Liver (tissue), 9 donors: ENCODE measurements around the gene CSTPP1. TPM values are rescaled to one million over a fixed set of nuclear protein-coding genes. Genes with fewer than 3 reads are reported as not detected.

Experiments
- DNase-seq: peaks from one replicate; pipeline ENCODE4 v3.0.0-alpha.2; 2017; ENCODE audit warnings: low spot score
- H3K27ac ChIP-seq, 2 donors: one replicate each; pipeline ENCODE4 v1.7.0; 2013; ENCODE audit warnings: inconsistent platforms in 2 of 2, low read length in 2 of 2, control low read depth in 1 of 2, low read depth in 1 of 2, mild to moderate bottlenecking in 1 of 2
- H3K27me3 ChIP-seq, 4 donors: one replicate each; pipeline versions ENCODE4 v1.6.1 to v1.7.0; 2013; ENCODE audit warnings: low read length in 3 of 4, inconsistent platforms in 1 of 4, mild to moderate bottlenecking in 1 of 4, moderate library complexity in 1 of 4; ENCODE audit not compliant: control insufficient read depth in 4 of 4, insufficient read depth in 4 of 4
- H3K36me3 ChIP-seq, 4 donors: one replicate each; pipeline versions ENCODE4 v1.6.1 to v1.7.0; 2013; ENCODE audit warnings: low read length in 3 of 4, mild to moderate bottlenecking in 3 of 4, low read depth in 1 of 4, moderate library complexity in 1 of 4; ENCODE audit not compliant: control insufficient read depth in 4 of 4, insufficient read depth in 3 of 4
- H3K4me1 ChIP-seq, 4 donors: one replicate each; pipeline versions ENCODE4 v1.6.1 to v1.7.0; 2013; ENCODE audit warnings: low read length in 3 of 4, mild to moderate bottlenecking in 3 of 4, moderate library complexity in 1 of 4; ENCODE audit not compliant: control insufficient read depth in 4 of 4, insufficient read depth in 4 of 4
- H3K4me3 ChIP-seq, 3 donors: one replicate each; pipeline versions ENCODE4 v1.6.1 to v1.7.0; 2013; ENCODE audit warnings: low read length in 3 of 3, control low read depth in 1 of 3, low read depth in 1 of 3, mild to moderate bottlenecking in 1 of 3
- H3K9ac ChIP-seq, 2 donors: one replicate each; pipeline ENCODE4 v1.7.0; 2013; ENCODE audit warnings: low read length in 2 of 2, mild to moderate bottlenecking in 2 of 2, moderate library complexity in 2 of 2, control low read depth in 1 of 2, low read depth in 1 of 2
- H3K9me3 ChIP-seq, 4 donors: one replicate each; pipeline versions ENCODE4 v1.6.1 to v1.7.0; 2013; ENCODE audit warnings: low read length in 3 of 4; ENCODE audit not compliant: control insufficient read depth in 4 of 4
- EGR1 ChIP-seq, 2 donors: IDR thresholded peaks; 2 replicates each; pipeline ENCODE4 v1.6.1; 2016 to 2018; ENCODE audit warnings: antibody characterized with exemption in 2 of 2, low read depth in 2 of 2
- FOXA2 ChIP-seq: IDR thresholded peaks from 2 replicates; pipeline ENCODE4 v1.6.1; 2016; ENCODE audit warnings: antibody characterized with exemption
- GABPA ChIP-seq, 2 donors: IDR thresholded peaks in 1 of 2; conservative IDR thresholded peaks in 1 of 2; 2 replicates each; pipeline ENCODE4 v1.6.1; 2016; ENCODE audit warnings: antibody characterized with exemption in 2 of 2, mild to moderate bottlenecking in 1 of 2, moderate library complexity in 1 of 2
- HNF4A ChIP-seq, 2 donors: conservative IDR thresholded peaks; 2 replicates each; pipeline ENCODE4 v1.6.1; 2016; ENCODE audit warnings: antibody characterized with exemption in 2 of 2, mild to moderate bottlenecking in 2 of 2
- NR2F2 ChIP-seq: IDR thresholded peaks from 2 replicates; pipeline ENCODE4 v1.6.1; 2016; ENCODE audit warnings: antibody characterized with exemption
- RAD21 ChIP-seq, 2 donors: IDR thresholded peaks; 2 replicates each; pipeline ENCODE4 v1.6.1; 2016; ENCODE audit warnings: antibody characterized with exemption in 2 of 2, mild to moderate bottlenecking in 2 of 2
- REST ChIP-seq: IDR thresholded peaks from 2 replicates; pipeline ENCODE4 v1.6.1; 2016; ENCODE audit warnings: antibody characterized with exemption, mild to moderate bottlenecking
- SP1 ChIP-seq: IDR thresholded peaks from 2 replicates; pipeline ENCODE4 v1.6.1; 2018; ENCODE audit warnings: antibody characterized with exemption, mild to moderate bottlenecking
- TAF1 ChIP-seq: conservative IDR thresholded peaks from 2 replicates; pipeline ENCODE4 v1.6.1; 2016; ENCODE audit warnings: antibody characterized with exemption, mild to moderate bottlenecking
- YY1 ChIP-seq: IDR thresholded peaks from 2 replicates; pipeline ENCODE4 v1.6.1; 2016; ENCODE audit warnings: antibody characterized with exemption, mild to moderate bottlenecking
- WGBS: extraction: QIAGEN DNeasy Blood & Tissue Kit; methylation state at CpG from one replicate; pipeline ENCODE4 v1.1.7; 2013; 5-methylcytosine and 5-hydroxymethylcytosine counted together
- polyA plus RNA-seq, 2 donors: library from polyadenylated mRNA; stranded (reverse) in 1 of 2; unstranded in 1 of 2; fragments of 200-250 nt in 1 of 2; fragments of >200 nt in 1 of 2; fragmentation: Nextera tagmentation in 1 of 2; extraction: Ambion mirVana in 1 of 2; gene quantifications; one replicate each; pipeline versions ENCODE4 v1.2.1 to v1.2.3, GENCODE V29; 2013 to 2015
- total RNA-seq, 2 donors: library from RNA; depleted of rRNA; stranded (reverse); fragments of >200 nt; gene quantifications; one replicate each; pipeline ENCODE4 v1.2.3, GENCODE V29; 2014
- TF ChIP-seq, protein P1 (sequence below): IDR thresholded peaks from 2 replicates; pipeline ENCODE4 v1.6.1; 2016; ENCODE audit warnings: antibody characterized with exemption
- TF ChIP-seq, protein P2 (sequence below): IDR thresholded peaks from 2 replicates; pipeline ENCODE4 v1.6.1; 2016; ENCODE audit warnings: antibody characterized with exemption
- TF ChIP-seq, protein P3 (sequence below): IDR thresholded peaks from 2 replicates; pipeline ENCODE4 v1.6.1; 2016; ENCODE audit warnings: antibody characterized with exemption
- TF ChIP-seq, protein P4 (sequence below): fragments of 150-350 bp; IDR thresholded peaks from 2 replicates; pipeline ENCODE4 v1.5.1; 2017; ENCODE audit warnings: improper control_type of control experiment, low read depth, low read length; ENCODE audit not compliant: missing input control
- donor health status: healthy.
- donor health status: healthy.
- donor health status: healthy.
- donor health status: healthy.
- donor health status: healthy.

The CSTPP1 gene
- total and polyA plus RNA-seq, 4 donors, result 5.4 to 6.6 (median 5.7) TPM

DNA sequence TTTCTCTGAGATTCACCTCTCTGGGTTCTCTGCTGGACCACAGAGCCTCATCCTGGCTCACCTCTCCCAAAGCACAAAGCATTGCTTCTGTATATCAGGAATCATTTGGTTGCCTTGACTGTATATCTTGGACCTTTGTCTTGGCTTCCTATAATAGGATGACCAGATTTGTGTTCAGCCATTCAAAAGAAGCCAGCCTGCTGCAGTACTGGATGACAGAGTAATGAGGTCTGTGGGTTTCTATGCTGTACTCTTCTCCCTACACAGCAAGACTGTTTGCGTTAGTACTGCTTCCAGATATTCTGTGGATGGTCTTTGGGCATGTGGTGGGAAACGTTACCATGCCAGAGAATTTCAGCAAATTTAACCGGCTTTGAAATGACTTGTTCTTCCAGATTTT lies 200.4 kb downstream of the CSTPP1 start:
- DNase-seq, result no peak
- Histone ChIP-seq H3K36me3 (no peaks in the 10 kb centered on the region), H3K9me3 (no peaks in the 10 kb centered on the region), H3K27ac (no peak overlapping the region), H3K27me3 (no peaks in the 10 kb centered on the region), H3K9ac (no peak overlapping the region), H3K4me3 (no peak overlapping the region), H3K4me1 (no peaks in the 10 kb centered on the region)
- WGBS, result 95% methylated on average over 3 of the region's 3 CpGs
- no peak for TF ChIP-seq GABPA (IDR thresholded peaks at IDR 0.05 in 1 of 2, conservative IDR thresholded peaks at IDR 0.05 in 1 of 2)

- no peaks in the 10 kb centered on the region for H3K27me3 ChIP-seq
- no peak for DNase-seq
- TF ChIP-seq HNF4A (conservative IDR thresholded peaks at IDR 0.05), result no peak
- no peak for TF ChIP-seq SP1
- TF ChIP-seq EGR1 (IDR thresholded peaks at IDR 0.05; ENCODE audit: low read depth in 2 of 2), result no peak
- no peak for TF ChIP-seq YY1
- no peaks in the 10 kb centered on the region for H3K36me3 ChIP-seq
- 97% methylated on average over 2 of the region's 2 CpGs for WGBS
- H3K4me3 ChIP-seq, result no peak overlapping the region
- no peaks in the 10 kb centered on the region for H3K9me3 ChIP-seq
- no peak overlapping the region for H3K9ac ChIP-seq
- H3K4me1 ChIP-seq, result no peaks in the 10 kb centered on the region
- H3K27ac ChIP-seq, result no peak overlapping the region
Measured at GRCh38 chr11:47137476-47137875, 200.9 kb downstream of the CSTPP1 start.

DNA sequence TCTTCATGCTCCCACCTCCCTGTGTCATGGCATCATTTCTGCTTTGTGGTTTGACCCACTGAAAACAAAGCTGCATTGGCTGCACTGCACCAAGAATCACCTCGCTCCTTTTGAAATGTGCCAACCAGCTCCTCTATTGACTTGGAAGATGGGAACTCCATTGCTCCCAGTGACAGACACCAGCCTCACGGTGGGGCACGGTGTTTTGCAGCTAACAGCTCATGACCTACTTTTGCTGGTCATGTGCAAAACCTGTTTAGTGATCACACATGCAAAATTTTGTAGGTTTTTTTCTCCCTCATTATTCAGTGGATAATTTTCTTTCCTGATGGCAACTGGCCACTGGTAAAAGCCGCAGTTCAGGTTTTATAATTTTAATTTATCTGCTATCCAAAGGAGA lies 203.3 kb downstream of the CSTPP1 start:
- Histone ChIP-seq H3K9ac (no peak overlapping the region), H3K9me3 (no peaks in the 10 kb centered on the region), H3K4me1 (no peaks in the 10 kb centered on the region), H3K27ac (no peak overlapping the region), H3K4me3 (no peak overlapping the region), H3K27me3 (no peaks in the 10 kb centered on the region), H3K36me3 (no peaks in the 10 kb centered on the region)
- no peak for DNase-seq
- TF ChIP-seq, protein P1, sequence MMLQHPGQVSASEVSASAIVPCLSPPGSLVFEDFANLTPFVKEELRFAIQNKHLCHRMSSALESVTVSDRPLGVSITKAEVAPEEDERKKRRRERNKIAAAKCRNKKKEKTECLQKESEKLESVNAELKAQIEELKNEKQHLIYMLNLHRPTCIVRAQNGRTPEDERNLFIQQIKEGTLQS, result no peak
- TF ChIP-seq YY1 (no peak), TAF1 (no peak), REST (no peak), NR2F2 (no peak), FOXA2 (no peak), RAD21 (IDR thresholded peaks at IDR 0.05) (no peak)
- TF ChIP-seq, protein P2, sequence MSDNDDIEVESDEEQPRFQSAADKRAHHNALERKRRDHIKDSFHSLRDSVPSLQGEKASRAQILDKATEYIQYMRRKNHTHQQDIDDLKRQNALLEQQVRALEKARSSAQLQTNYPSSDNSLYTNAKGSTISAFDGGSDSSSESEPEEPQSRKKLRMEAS, result no peak
- TF ChIP-seq, protein P3, sequence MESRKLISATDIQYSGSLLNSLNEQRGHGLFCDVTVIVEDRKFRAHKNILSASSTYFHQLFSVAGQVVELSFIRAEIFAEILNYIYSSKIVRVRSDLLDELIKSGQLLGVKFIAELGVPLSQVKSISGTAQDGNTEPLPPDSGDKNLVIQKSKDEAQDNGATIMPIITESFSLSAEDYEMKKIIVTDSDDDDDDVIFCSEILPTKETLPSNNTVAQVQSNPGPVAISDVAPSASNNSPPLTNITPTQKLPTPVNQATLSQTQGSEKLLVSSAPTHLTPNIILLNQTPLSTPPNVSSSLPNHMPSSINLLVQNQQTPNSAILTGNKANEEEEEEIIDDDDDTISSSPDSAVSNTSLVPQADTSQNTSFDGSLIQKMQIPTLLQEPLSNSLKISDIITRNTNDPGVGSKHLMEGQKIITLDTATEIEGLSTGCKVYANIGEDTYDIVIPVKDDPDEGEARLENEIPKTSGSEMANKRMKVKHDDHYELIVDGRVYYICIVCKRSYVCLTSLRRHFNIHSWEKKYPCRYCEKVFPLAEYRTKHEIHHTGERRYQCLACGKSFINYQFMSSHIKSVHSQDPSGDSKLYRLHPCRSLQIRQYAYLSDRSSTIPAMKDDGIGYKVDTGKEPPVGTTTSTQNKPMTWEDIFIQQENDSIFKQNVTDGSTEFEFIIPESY, result no peak
- TF ChIP-seq, protein P4, sequence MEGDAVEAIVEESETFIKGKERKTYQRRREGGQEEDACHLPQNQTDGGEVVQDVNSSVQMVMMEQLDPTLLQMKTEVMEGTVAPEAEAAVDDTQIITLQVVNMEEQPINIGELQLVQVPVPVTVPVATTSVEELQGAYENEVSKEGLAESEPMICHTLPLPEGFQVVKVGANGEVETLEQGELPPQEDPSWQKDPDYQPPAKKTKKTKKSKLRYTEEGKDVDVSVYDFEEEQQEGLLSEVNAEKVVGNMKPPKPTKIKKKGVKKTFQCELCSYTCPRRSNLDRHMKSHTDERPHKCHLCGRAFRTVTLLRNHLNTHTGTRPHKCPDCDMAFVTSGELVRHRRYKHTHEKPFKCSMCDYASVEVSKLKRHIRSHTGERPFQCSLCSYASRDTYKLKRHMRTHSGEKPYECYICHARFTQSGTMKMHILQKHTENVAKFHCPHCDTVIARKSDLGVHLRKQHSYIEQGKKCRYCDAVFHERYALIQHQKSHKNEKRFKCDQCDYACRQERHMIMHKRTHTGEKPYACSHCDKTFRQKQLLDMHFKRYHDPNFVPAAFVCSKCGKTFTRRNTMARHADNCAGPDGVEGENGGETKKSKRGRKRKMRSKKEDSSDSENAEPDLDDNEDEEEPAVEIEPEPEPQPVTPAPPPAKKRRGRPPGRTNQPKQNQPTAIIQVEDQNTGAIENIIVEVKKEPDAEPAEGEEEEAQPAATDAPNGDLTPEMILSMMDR, result no peak
- 95% methylated on average over 4 of the region's 4 CpGs for WGBS
